ENCODE measurements around the gene AHDC1. TPM values are rescaled to one million over a fixed set of nuclear protein-coding genes. Genes with fewer than 3 reads are reported as not detected.

AHDC1 gene
- polyA plus RNA-seq, 1 donor from 2014 or later: 5.3 TPM

- H3K27me3 ChIP-seq (ENCODE audit: insufficient read depth, low read depth, low read length): no peaks in the 10 kb centered on the region
- H3K9me3 ChIP-seq (ENCODE audit: low read length): peaks cover 8% of the 10 kb centered on the region
- no peak overlapping the region for H2AFZ ChIP-seq (ENCODE audit: low read depth, low read length)
- H3K79me2 ChIP-seq (replicated peaks; ENCODE audit: insufficient read depth, low read length): peaks cover 4% of the 10 kb centered on the region
- H3K36me3 ChIP-seq (ENCODE audit: insufficient read depth, low read length): no peaks in the 10 kb centered on the region
- no peaks in the 10 kb centered on the region for H4K20me1 ChIP-seq (ENCODE audit: insufficient read depth)
- H3K9me2 ChIP-seq (ENCODE audit: insufficient read depth, low read length): no peaks in the 10 kb centered on the region
- H3K4me2 ChIP-seq (ENCODE audit: low read length): no peak overlapping the region
- no peak for TF ChIP-seq MXI1 (conservative IDR thresholded peaks at IDR 0.05; ENCODE audit: poor library complexity, severe bottlenecking)
- TF ChIP-seq POLR2AphosphoS5 (IDR thresholded peaks at IDR 0.05): no peak
- no peak for TF ChIP-seq RAD21 (conservative IDR thresholded peaks at IDR 0.05)
- no peak for TF ChIP-seq TAF1 (IDR thresholded peaks at IDR 0.05; ENCODE audit: low read depth)
- TF ChIP-seq EP300 (conservative IDR thresholded peaks at IDR 0.05; ENCODE audit: poor library complexity, severe bottlenecking): no peak
- no peak for TF ChIP-seq REST (IDR thresholded peaks at IDR 0.05; ENCODE audit: borderline replicate concordance)
- TF ChIP-seq SMC3 (conservative IDR thresholded peaks at IDR 0.05; ENCODE audit: poor library complexity): no peak
- no peak for TF ChIP-seq EZH2 (IDR thresholded peaks at IDR 0.05; ENCODE audit: borderline replicate concordance, insufficient read depth, low read length, poor library complexity, severe bottlenecking)
- TF ChIP-seq CTCF (IDR thresholded peaks at IDR 0.05; ENCODE audit: poor library complexity, severe bottlenecking): no peak
- H3F3A ChIP-seq (ENCODE audit: insufficient read depth, low read length, poor library complexity, severe bottlenecking): no peaks in the 10 kb centered on the region
- H3K4me3 ChIP-seq (ENCODE audit: low read length): no peak overlapping the region
- no peak overlapping the region for H3K27ac ChIP-seq (ENCODE audit: low read length)
- no peak overlapping the region for H3K9ac ChIP-seq (ENCODE audit: low read length)
Measured at GRCh38 chr1:27550510-27551169, 53.3 kb downstream of the AHDC1 start.

- Histone ChIP-seq H2AFZ (ENCODE audit: low read depth, low read length) (no peak overlapping the region), H3K27ac (ENCODE audit: low read length) (no peak overlapping the region), H3K36me3 (ENCODE audit: insufficient read depth, low read length) (no peaks in the 10 kb centered on the region), H3K9ac (ENCODE audit: low read length) (no peak overlapping the region), H3K4me3 (ENCODE audit: low read length) (no peak overlapping the region), H3F3A (ENCODE audit: insufficient read depth, low read length, poor library complexity, severe bottlenecking) (no peaks in the 10 kb centered on the region), H3K27me3 (ENCODE audit: insufficient read depth, low read depth, low read length) (no peaks in the 10 kb centered on the region), H3K79me2 (replicated peaks; ENCODE audit: insufficient read depth, low read length) (peaks cover 7% of the 10 kb centered on the region), H3K9me2 (ENCODE audit: insufficient read depth, low read length) (no peaks in the 10 kb centered on the region), H3K9me3 (ENCODE audit: low read length) (peaks cover 8% of the 10 kb centered on the region), H3K4me2 (ENCODE audit: low read length) (no peak overlapping the region), H4K20me1 (ENCODE audit: insufficient read depth) (no peaks in the 10 kb centered on the region)
- TF ChIP-seq RAD21 (conservative IDR thresholded peaks at IDR 0.05) (no peak), MXI1 (conservative IDR thresholded peaks at IDR 0.05; ENCODE audit: poor library complexity, severe bottlenecking) (no peak), SMC3 (conservative IDR thresholded peaks at IDR 0.05; ENCODE audit: poor library complexity) (no peak), CTCF (IDR thresholded peaks at IDR 0.05; ENCODE audit: poor library complexity, severe bottlenecking) (no peak), TAF1 (IDR thresholded peaks at IDR 0.05; ENCODE audit: low read depth) (no peak), EZH2 (IDR thresholded peaks at IDR 0.05; ENCODE audit: borderline replicate concordance, insufficient read depth, low read length, poor library complexity, severe bottlenecking) (no peak), POLR2AphosphoS5 (IDR thresholded peaks at IDR 0.05) (no peak), EP300 (conservative IDR thresholded peaks at IDR 0.05; ENCODE audit: poor library complexity, severe bottlenecking) (no peak), REST (IDR thresholded peaks at IDR 0.05; ENCODE audit: borderline replicate concordance) (no peak)
Measured at GRCh38 chr1:27549807-27550408, 54.0 kb downstream of the AHDC1 start.

Measured in neural cell (in vitro differentiated cells).